Measurements from ENCODE around the gene TGFBR2. TPM values are rescaled to one million over a fixed set of nuclear protein-coding genes. Genes with fewer than 3 reads are reported as not detected.

TGFBR2 gene
- total and polyA plus RNA-seq, 2 experiments from 2014 or later = 135 to 188 TPM

DNA sequence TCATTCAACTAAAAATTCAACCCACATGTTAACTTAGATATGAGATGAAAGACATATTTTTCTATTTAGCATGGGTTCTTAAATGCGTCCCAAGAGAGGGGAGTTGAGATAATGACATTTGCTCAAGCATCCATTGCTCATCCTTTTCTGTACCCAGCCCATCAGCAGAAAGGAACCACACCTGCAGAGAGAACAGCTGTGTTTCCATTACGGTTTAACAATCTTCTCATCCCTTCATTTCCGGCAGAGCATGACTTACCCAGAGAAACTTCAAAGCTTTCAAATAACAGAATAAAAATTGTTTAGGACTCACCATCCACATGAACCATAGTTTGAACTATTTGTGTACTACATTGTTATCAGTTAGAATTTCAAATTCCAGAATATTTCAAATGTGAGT, 113.1 kb downstream of the TGFBR2 start:
- H3K9ac ChIP-seq = no peak overlapping the region
- H3K4me1 ChIP-seq (ENCODE audit: insufficient read depth) = peaks cover 10% of the 10 kb centered on the region
- H3K27me3 ChIP-seq (replicated peaks; ENCODE audit: insufficient read depth) = no peaks in the 10 kb centered on the region
- H3K79me2 ChIP-seq (ENCODE audit: insufficient read depth) = no peaks in the 10 kb centered on the region
- H3K9me3 ChIP-seq (ENCODE audit: low read depth) = no peaks in the 10 kb centered on the region
- no peaks in the 10 kb centered on the region for H3K36me3 ChIP-seq (ENCODE audit: low read depth)
- no peak for DNase-seq
- H3K9me2 ChIP-seq (ENCODE audit: insufficient read depth) = no peaks in the 10 kb centered on the region
- in situ Hi-C loops (cut with MboI) = no loop called here
- H3K27ac ChIP-seq = no peak overlapping the region
- no peaks in the 10 kb centered on the region for H3F3A ChIP-seq (ENCODE audit: insufficient read depth)
- TF ChIP-seq EZH2phosphoT487 (IDR thresholded peaks at IDR 0.05; ENCODE audit: insufficient read depth, low read depth) = no peak
- no peak for TF ChIP-seq EZH2 (IDR thresholded peaks at IDR 0.05; ENCODE audit: insufficient read depth, poor library complexity, severe bottlenecking)
- H2AFZ ChIP-seq = no peak overlapping the region
- H3K4me2 ChIP-seq (ENCODE audit: unreplicated experiment) = no peak overlapping the region
- no peak overlapping the region for H3K4me3 ChIP-seq
- H4K20me1 ChIP-seq (ENCODE audit: insufficient read depth) = no peaks in the 10 kb centered on the region
- 95 to 100% methylated on average over 3 of the region's 3 CpGs for WGBS, 2 experiments (ENCODE audit: low coverage in 1 of 2, low lambda C conversion rate in 2 of 2, missing lambda C conversion rate in 2 of 2)

DNA sequence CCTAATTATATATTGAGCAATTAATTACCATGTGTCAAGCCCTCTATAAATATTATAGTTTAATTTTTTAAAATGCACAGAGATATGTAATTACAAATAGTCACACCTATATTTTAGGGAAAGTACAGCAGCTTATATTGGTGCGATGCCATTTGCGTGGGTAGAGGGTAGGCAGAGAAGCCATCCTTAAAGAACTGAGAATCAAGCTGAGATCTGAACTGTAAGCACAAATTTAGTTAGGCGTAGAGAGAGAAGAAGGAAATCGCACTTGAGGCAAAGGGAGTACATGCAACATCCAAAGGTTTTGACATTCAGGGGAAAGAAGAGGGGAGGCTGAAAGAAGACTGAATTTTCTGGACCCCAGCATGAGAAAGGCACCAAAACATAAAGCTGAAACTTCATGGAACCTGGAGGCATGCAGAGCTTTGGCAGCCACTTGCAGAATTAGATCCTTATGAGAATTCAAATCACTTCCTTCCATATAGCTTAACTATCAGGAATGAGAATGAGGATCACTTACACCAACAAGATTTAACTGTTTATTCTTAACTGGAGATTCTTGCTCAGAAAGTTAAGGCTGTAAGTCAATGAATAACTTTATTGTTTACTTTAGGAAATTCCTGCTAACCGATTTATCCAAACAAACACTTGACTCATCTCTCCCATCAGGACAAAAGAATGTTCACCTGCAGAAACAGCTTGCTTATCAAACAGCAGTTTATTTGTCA, 114.3 kb downstream of the TGFBR2 start:
- H3K4me3 ChIP-seq = 0 out of 2 replicates have a peak overlapping the region, but pooled peaks have one; percentile 12
- no peaks in the 10 kb centered on the region for H3K79me2 ChIP-seq (ENCODE audit: insufficient read depth)
- peak; percentile 45 for DNase-seq
- peak overlapping the region; percentile 34 for H3K4me2 ChIP-seq (ENCODE audit: unreplicated experiment)
- in situ Hi-C loops (cut with MboI) = no loop called here
- H3K9me3 ChIP-seq (ENCODE audit: low read depth) = no peaks in the 10 kb centered on the region
- no peak for TF ChIP-seq EZH2 (IDR thresholded peaks at IDR 0.05; ENCODE audit: insufficient read depth, poor library complexity, severe bottlenecking)
- no peak for TF ChIP-seq EZH2phosphoT487 (IDR thresholded peaks at IDR 0.05; ENCODE audit: insufficient read depth, low read depth)
- no peaks in the 10 kb centered on the region for H3K9me2 ChIP-seq (ENCODE audit: insufficient read depth)
- peaks cover 10% of the 10 kb centered on the region for H3K4me1 ChIP-seq (ENCODE audit: insufficient read depth)
- no peak overlapping the region for H3K27ac ChIP-seq
- WGBS, 2 experiments (ENCODE audit: low coverage in 1 of 2, low lambda C conversion rate in 2 of 2, missing lambda C conversion rate in 2 of 2) = 77 to 80% methylated on average over 5 of the region's 5 CpGs
- H3K9ac ChIP-seq = no peak overlapping the region
- H4K20me1 ChIP-seq (ENCODE audit: insufficient read depth) = no peaks in the 10 kb centered on the region
- no peaks in the 10 kb centered on the region for H3K36me3 ChIP-seq (ENCODE audit: low read depth)
- no peaks in the 10 kb centered on the region for H3F3A ChIP-seq (ENCODE audit: insufficient read depth)
- H2AFZ ChIP-seq = no peak overlapping the region
- H3K27me3 ChIP-seq (replicated peaks; ENCODE audit: insufficient read depth) = no peaks in the 10 kb centered on the region

DNA sequence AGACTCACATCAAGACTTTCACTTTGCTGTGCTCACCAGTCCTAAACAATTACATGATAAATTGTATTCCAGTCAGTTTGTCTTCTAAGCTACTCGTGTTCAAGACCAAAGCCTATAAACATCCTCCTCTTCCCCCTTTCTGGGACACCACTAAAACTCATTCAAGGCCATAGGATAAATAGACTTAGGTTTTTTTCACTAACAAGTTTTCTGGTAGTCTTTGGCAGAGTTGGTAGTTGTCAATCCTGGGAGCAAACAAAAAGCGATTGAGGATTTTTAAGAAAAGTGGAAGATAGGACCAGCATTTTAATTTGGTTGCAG, 114.9 kb downstream of the TGFBR2 start:
- WGBS, 2 experiments (ENCODE audit: low coverage in 1 of 2, low lambda C conversion rate in 2 of 2, missing lambda C conversion rate in 2 of 2) = 75 to 77% methylated on average over 2 of the region's 2 CpGs
- in situ Hi-C loops (cut with MboI) = no loop called here
- Histone ChIP-seq H3K9me3 (ENCODE audit: low read depth) (no peaks in the 10 kb centered on the region), H4K20me1 (ENCODE audit: insufficient read depth) (no peaks in the 10 kb centered on the region), H3F3A (ENCODE audit: insufficient read depth) (no peaks in the 10 kb centered on the region), H3K4me2 (ENCODE audit: unreplicated experiment) (no peak overlapping the region), H3K27ac (no peak overlapping the region), H3K4me3 (no peak overlapping the region), H2AFZ (no peak overlapping the region), H3K36me3 (ENCODE audit: low read depth) (no peaks in the 10 kb centered on the region), H3K9me2 (ENCODE audit: insufficient read depth) (no peaks in the 10 kb centered on the region), H3K9ac (no peak overlapping the region), H3K27me3 (replicated peaks; ENCODE audit: insufficient read depth) (no peaks in the 10 kb centered on the region), H3K4me1 (ENCODE audit: insufficient read depth) (peaks cover 10% of the 10 kb centered on the region), H3K79me2 (ENCODE audit: insufficient read depth) (no peaks in the 10 kb centered on the region)
- TF ChIP-seq EZH2phosphoT487 (IDR thresholded peaks at IDR 0.05; ENCODE audit: insufficient read depth, low read depth) (no peak), EZH2 (IDR thresholded peaks at IDR 0.05; ENCODE audit: insufficient read depth, poor library complexity, severe bottlenecking) (no peak)
- DNase-seq = no peak

DNA sequence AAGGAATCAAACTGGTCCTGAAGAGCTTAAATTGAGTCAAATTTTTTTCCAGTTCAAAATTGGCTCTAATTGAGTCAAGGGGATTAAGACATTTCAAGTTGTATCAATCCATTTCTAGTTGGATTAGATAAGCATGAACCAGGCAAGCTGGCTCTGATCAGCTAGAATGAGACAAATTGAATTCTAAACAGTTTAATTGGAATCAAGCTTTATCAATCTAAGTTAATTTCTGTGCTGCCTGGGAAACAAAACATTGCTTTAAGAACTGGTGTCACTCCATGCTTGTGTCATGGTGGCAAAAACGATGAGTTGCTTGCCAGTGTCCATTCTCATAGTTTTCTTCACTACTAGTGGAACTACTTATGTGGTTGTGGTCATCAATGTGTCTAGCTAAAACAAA, 116.8 kb downstream of the TGFBR2 start:
- no peak overlapping the region for H3K27ac ChIP-seq
- H3K9me2 ChIP-seq (ENCODE audit: insufficient read depth) = no peaks in the 10 kb centered on the region
- no peaks in the 10 kb centered on the region for H3F3A ChIP-seq (ENCODE audit: insufficient read depth)
- no peaks in the 10 kb centered on the region for H4K20me1 ChIP-seq (ENCODE audit: insufficient read depth)
- DNase-seq = no peak
- peaks cover 10% of the 10 kb centered on the region for H3K4me1 ChIP-seq (ENCODE audit: insufficient read depth)
- no peaks in the 10 kb centered on the region for H3K27me3 ChIP-seq (replicated peaks; ENCODE audit: insufficient read depth)
- no peak overlapping the region for H3K4me3 ChIP-seq
- H2AFZ ChIP-seq = no peak overlapping the region
- no peak overlapping the region for H3K9ac ChIP-seq
- no peaks in the 10 kb centered on the region for H3K9me3 ChIP-seq (ENCODE audit: low read depth)
- in situ Hi-C loops (cut with MboI) = no loop called here
- no peaks in the 10 kb centered on the region for H3K79me2 ChIP-seq (ENCODE audit: insufficient read depth)
- no peak overlapping the region for H3K4me2 ChIP-seq (ENCODE audit: unreplicated experiment)
- TF ChIP-seq EZH2 (IDR thresholded peaks at IDR 0.05; ENCODE audit: insufficient read depth, poor library complexity, severe bottlenecking) = no peak
- no peak for TF ChIP-seq EZH2phosphoT487 (IDR thresholded peaks at IDR 0.05; ENCODE audit: insufficient read depth, low read depth)
- no peaks in the 10 kb centered on the region for H3K36me3 ChIP-seq (ENCODE audit: low read depth)
- 44 to 46% methylated on average over 1 of the region's 1 CpG for WGBS, 2 experiments (ENCODE audit: low coverage in 1 of 2, low lambda C conversion rate in 2 of 2, missing lambda C conversion rate in 2 of 2)
